D341Med (cell line): Measurements from ENCODE around the gene PWWP2B.
"Not testable (repeated sequence)": the region's sequence is repeated elsewhere in the genome, so short reads cannot be mapped to it uniquely, and the experiment has no call there.

Experiments
- DNase-seq: peaks from one replicate; pipeline ENCODE4 v3.0.0; 2012; ENCODE audit warnings: low spot score

PWWP2B gene

GRCh38 chr10:132363921-132364593, 32.9 kb upstream of the PWWP2B start:
- DNase-seq = no peak

- no peak for DNase-seq
Measured at GRCh38 chr10:132364594-132364970, 32.4 kb upstream of the PWWP2B start.

GRCh38 chr10:132365102-132365501, 31.9 kb upstream of the PWWP2B start:
- no peak for DNase-seq

- no peak for DNase-seq
Measured at GRCh38 chr10:132366006-132366405, 31.0 kb upstream of the PWWP2B start.

GRCh38 chr10:132366499-132366898, 30.5 kb upstream of the PWWP2B start:
- no peak for DNase-seq

GRCh38 chr10:132368391-132368790, 28.6 kb upstream of the PWWP2B start:
- no peak for DNase-seq

GRCh38 chr10:132368881-132369635, 27.9 kb upstream of the PWWP2B start:
- DNase-seq = no peak

- no peak for DNase-seq
Measured at GRCh38 chr10:132369636-132370185, 27.3 kb upstream of the PWWP2B start.

GRCh38 chr10:132370426-132371340, 26.3 kb upstream of the PWWP2B start:
- no peak for DNase-seq

GRCh38 chr10:132371641-132372081, 25.3 kb upstream of the PWWP2B start:
- DNase-seq = no peak

- no peak for DNase-seq
Measured at GRCh38 chr10:132372516-132373095, 24.4 kb upstream of the PWWP2B start.

- DNase-seq = no peak
Measured at GRCh38 chr10:132373241-132373955, 23.6 kb upstream of the PWWP2B start.

- no peak for DNase-seq
Measured at GRCh38 chr10:132374176-132374575, 22.8 kb upstream of the PWWP2B start.

GRCh38 chr10:132374612-132375011, 22.4 kb upstream of the PWWP2B start:
- no peak for DNase-seq

- DNase-seq = no peak
Measured at GRCh38 chr10:132375116-132375794, 21.7 kb upstream of the PWWP2B start.

GRCh38 chr10:132375795-132376297, 21.2 kb upstream of the PWWP2B start:
- DNase-seq = no peak

GRCh38 chr10:132376394-132376851, 20.6 kb upstream of the PWWP2B start:
- DNase-seq = no peak

GRCh38 chr10:132377326-132377725, 19.7 kb upstream of the PWWP2B start:
- no peak for DNase-seq

GRCh38 chr10:132379026-132379425, 18.0 kb upstream of the PWWP2B start:
- not testable (repeated sequence) for DNase-seq

- DNase-seq = not testable (repeated sequence)
Measured at GRCh38 chr10:132380986-132381385, 16.0 kb upstream of the PWWP2B start.
